HEK293 (cell line): ENCODE measurements around the gene POU4F2.

Experiments used
- CTCF ChIA-PET: fragments of 350-600 bp; formaldehyde crosslinking; extraction: SDS; loops from one replicate; lab custom pipeline; 2021; ENCODE audit warnings: antibody characterized with exemption; lab: Yijun Ruan, JAX
- POLR2A ChIA-PET: fragments of 300-600 bp; formaldehyde crosslinking; extraction: SDS; loops from one replicate; lab custom pipeline; 2020; ENCODE audit warnings: antibody characterized with exemption, inconsistent platforms; lab: Yijun Ruan, JAX
- H3K27ac ChIP-seq: fragments of 200-500 bp; sonication (Bioruptor generic); 2 replicates; pipeline ENCODE4 v1.5.1; 2014; ENCODE audit warnings: low read depth, low read length, control low read depth, inconsistent platforms; ENCODE audit errors: extremely low read depth
- H3K36me3 ChIP-seq, 2 experiments: fragments of 200-500 bp in 1 of 2; sonication (Bioruptor generic) in 1 of 2; 1 replicate in 1 of 2; 2 replicates in 1 of 2; pipeline ENCODE4 v1.5.1; 2014 to 2017; ENCODE audit warnings: inconsistent platforms in 2 of 2, low read length in 2 of 2; ENCODE audit not compliant: control insufficient read depth in 2 of 2, insufficient read depth in 1 of 2
- H3K4me1 ChIP-seq: fragments of 200-500 bp; sonication (Bioruptor generic); 2 replicates; pipeline ENCODE4 v1.5.1; 2014; ENCODE audit warnings: mild to moderate bottlenecking, low read length, inconsistent platforms; ENCODE audit not compliant: control insufficient read depth, insufficient read depth
- H3K4me3 ChIP-seq: 2 replicates; pipeline ENCODE4 v1.5.1; 2011; ENCODE audit warnings: low read depth, mild to moderate bottlenecking, control low read depth, low read length, moderate library complexity
- H3K9me3 ChIP-seq: fragments of 200-500 bp; sonication (Bioruptor generic); 2 replicates; pipeline ENCODE4 v1.5.1; 2014; ENCODE audit warnings: low read depth, low read length, inconsistent platforms; ENCODE audit not compliant: control insufficient read depth, insufficient read depth
- BCL6B ChIP-seq: fragments of 450-650 bp; formaldehyde crosslinking; IDR thresholded peaks from 2 replicates; pipeline ENCODE4 v1.5.1; 2017; ENCODE audit warnings: missing biosample characterization, missing genetic modification characterization
- HOXA7 ChIP-seq: sonication (generic); formaldehyde crosslinking; IDR thresholded peaks from 2 replicates; pipeline ENCODE4 v1.8.1; 2022; ENCODE audit warnings: missing genetic modification reagents, borderline replicate concordance
- TCF7L2 ChIP-seq: IDR thresholded peaks from 2 replicates; pipeline ENCODE4 v1.6.1; 2011; ENCODE audit warnings: low read depth, mild to moderate bottlenecking, inconsistent platforms, low read length, moderate library complexity, borderline replicate concordance
- ZBTB1 ChIP-seq: fragments of 450-650 bp; formaldehyde crosslinking; IDR thresholded peaks from 2 replicates; pipeline ENCODE4 v1.5.1; 2016; ENCODE audit warnings: missing biosample characterization, missing genetic modification characterization
- ZBTB48 ChIP-seq: fragments of 450-650 bp; formaldehyde crosslinking; IDR thresholded peaks from 2 replicates; pipeline ENCODE4 v1.5.1; 2016; ENCODE audit warnings: missing biosample characterization, missing genetic modification characterization
- ZNF112 ChIP-seq: fragments of 450-650 bp; formaldehyde crosslinking; IDR thresholded peaks from 2 replicates; pipeline ENCODE4 v1.5.0; 2017; ENCODE audit warnings: missing biosample characterization, missing genetic modification characterization
- ZNF138 ChIP-seq: fragments of 450-650 bp; formaldehyde crosslinking; IDR thresholded peaks from 2 replicates; pipeline ENCODE4 v1.5.1; 2016; ENCODE audit warnings: missing biosample characterization, missing genetic modification characterization, borderline replicate concordance
- ZNF148 ChIP-seq: fragments of 450-650 bp; formaldehyde crosslinking; IDR thresholded peaks from 2 replicates; pipeline ENCODE4 v1.5.0; 2017; ENCODE audit warnings: missing biosample characterization, missing genetic modification characterization, borderline replicate concordance
- ZNF175 ChIP-seq: fragments of 450-650 bp; formaldehyde crosslinking; IDR thresholded peaks from 2 replicates; pipeline ENCODE4 v1.5.1; 2016; ENCODE audit warnings: missing biosample characterization, missing genetic modification characterization
- ZNF23 ChIP-seq: fragments of 450-650 bp; formaldehyde crosslinking; IDR thresholded peaks from 2 replicates; pipeline ENCODE4 v1.5.1; 2016; ENCODE audit warnings: missing biosample characterization, missing genetic modification characterization, borderline replicate concordance
- ZNF239 ChIP-seq: fragments of 450-650 bp; formaldehyde crosslinking; IDR thresholded peaks from 2 replicates; pipeline ENCODE4 v1.5.1; 2016; ENCODE audit warnings: missing biosample characterization, missing genetic modification characterization
- ZNF266 ChIP-seq: fragments of 450-650 bp; formaldehyde crosslinking; IDR thresholded peaks from 2 replicates; pipeline ENCODE4 v1.5.1; 2016; ENCODE audit warnings: missing biosample characterization, missing genetic modification characterization, low read depth
- ZNF280D ChIP-seq: fragments of 450-650 bp; formaldehyde crosslinking; IDR thresholded peaks from 2 replicates; pipeline ENCODE4 v1.5.1; 2016; ENCODE audit warnings: missing biosample characterization, missing genetic modification characterization
- ZNF473 ChIP-seq: fragments of 450-650 bp; formaldehyde crosslinking; IDR thresholded peaks from 2 replicates; pipeline ENCODE4 v1.5.1; 2017; ENCODE audit warnings: missing biosample characterization, missing genetic modification characterization
- ZNF529 ChIP-seq: fragments of 450-650 bp; formaldehyde crosslinking; IDR thresholded peaks from 2 replicates; pipeline ENCODE4 v1.5.1; 2017; ENCODE audit warnings: missing genetic modification characterization, missing biosample characterization; ENCODE audit not compliant: insufficient replicate concordance
- ZNF626 ChIP-seq: fragments of 450-650 bp; sonication (Bioruptor Pico); formaldehyde crosslinking; IDR thresholded peaks from 2 replicates; pipeline ENCODE4 v1.5.1; 2018; ENCODE audit warnings: missing biosample characterization, missing genetic modification characterization, inconsistent platforms
- ZNF704 ChIP-seq: fragments of 450-650 bp; formaldehyde crosslinking; IDR thresholded peaks from 2 replicates; pipeline ENCODE4 v1.5.1; 2016; ENCODE audit warnings: missing biosample characterization, missing genetic modification characterization
- ZNF768 ChIP-seq: fragments of 450-650 bp; formaldehyde crosslinking; IDR thresholded peaks from 2 replicates; pipeline ENCODE4 v1.5.1; 2018; ENCODE audit warnings: missing biosample characterization, mild to moderate bottlenecking, missing genetic modification characterization
- ZXDB ChIP-seq: fragments of 450-650 bp; formaldehyde crosslinking; IDR thresholded peaks from 2 replicates; pipeline ENCODE4 v1.5.1; 2016; ENCODE audit warnings: missing biosample characterization, missing genetic modification characterization
- TF ChIP-seq, protein P1 (sequence below): fragments of 450-650 bp; formaldehyde crosslinking; IDR thresholded peaks from 2 replicates; pipeline ENCODE4 v1.5.1; 2016; ENCODE audit warnings: missing biosample characterization, missing genetic modification characterization

The POU4F2 gene

GRCh38 chr4:146645921-146646320 lies 7.2 kb downstream of the POU4F2 start:
- no peaks in the 10 kb centered on the region for H3K9me3 ChIP-seq
- no peak overlapping the region for H3K4me3 ChIP-seq
- no peak for TF ChIP-seq TCF7L2
- no peak for TF ChIP-seq ZNF266
- no peak for TF ChIP-seq ZNF112 (tag by site-specific recombination)
- TF ChIP-seq, protein P1, sequence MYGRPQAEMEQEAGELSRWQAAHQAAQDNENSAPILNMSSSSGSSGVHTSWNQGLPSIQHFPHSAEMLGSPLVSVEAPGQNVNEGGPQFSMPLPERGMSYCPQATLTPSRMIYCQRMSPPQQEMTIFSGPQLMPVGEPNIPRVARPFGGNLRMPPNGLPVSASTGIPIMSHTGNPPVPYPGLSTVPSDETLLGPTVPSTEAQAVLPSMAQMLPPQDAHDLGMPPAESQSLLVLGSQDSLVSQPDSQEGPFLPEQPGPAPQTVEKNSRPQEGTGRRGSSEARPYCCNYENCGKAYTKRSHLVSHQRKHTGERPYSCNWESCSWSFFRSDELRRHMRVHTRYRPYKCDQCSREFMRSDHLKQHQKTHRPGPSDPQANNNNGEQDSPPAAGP: no peak
- no peak for TF ChIP-seq ZNF280D
- TF ChIP-seq ZNF239: no peak
- TF ChIP-seq ZNF626 (tag by site-specific recombination): no peak
- TF ChIP-seq HOXA7 (CRISPR knock-in tag): no peak
- TF ChIP-seq ZNF473 (tag by site-specific recombination): no peak
- TF ChIP-seq BCL6B (tag by site-specific recombination): no peak
- TF ChIP-seq ZNF768 (tag by site-specific recombination): no peak
- no peak for TF ChIP-seq ZNF138 (tag by site-specific recombination)
- no peak for TF ChIP-seq ZNF23 (tag by site-specific recombination)
- no peak for TF ChIP-seq ZBTB1 (tag by site-specific recombination)
- TF ChIP-seq ZBTB48 (tag by site-specific recombination): no peak
- TF ChIP-seq ZNF704 (tag by site-specific recombination): no peak
- TF ChIP-seq ZNF148 (tag by site-specific recombination): no peak
- no peak for TF ChIP-seq ZXDB (tag by site-specific recombination)
- no peak for TF ChIP-seq ZNF175
- TF ChIP-seq ZNF529 (tag by site-specific recombination): no peak
- H3K27ac ChIP-seq: no peak overlapping the region
- ChIA-PET CTCF (no interaction called here), POLR2A (no interaction called here)
- H3K4me1 ChIP-seq: no peaks in the 10 kb centered on the region
- H3K36me3 ChIP-seq: no peaks in the 10 kb centered on the region
